H9 (cell line): ENCODE data around the gene FBN2. TPM values are rescaled to one million over a fixed set of nuclear protein-coding genes. Genes with fewer than 3 reads are reported as not detected.

Source experiments
- DNase-seq: peaks from one replicate; pipeline ENCODE4 v3.0.0-alpha.2; 2017
- H2AFZ ChIP-seq: one replicate; pipeline ENCODE4 v1.6.1; 2013; ENCODE audit warnings: mild to moderate bottlenecking, low read length, control low read depth, moderate library complexity
- H2AK5ac ChIP-seq: 2 replicates; pipeline ENCODE4 v1.6.1; 2013; ENCODE audit warnings: low read length, control low read depth, mixed read lengths; ENCODE audit not compliant: insufficient read length
- H2BK120ac ChIP-seq: one replicate; pipeline ENCODE4 v1.6.1; 2013; ENCODE audit warnings: low read depth, mild to moderate bottlenecking, low read length, control low read depth, inconsistent platforms; ENCODE audit not compliant: poor library complexity, severe bottlenecking
- H2BK12ac ChIP-seq: 2 replicates; pipeline ENCODE4 v1.6.1; 2013; ENCODE audit warnings: low read length, control low read depth, mixed read lengths, low read depth; ENCODE audit not compliant: insufficient read length
- H2BK15ac ChIP-seq: 2 replicates; pipeline ENCODE4 v1.6.1; 2013; ENCODE audit warnings: low read depth, low read length, control low read depth
- H2BK20ac ChIP-seq: one replicate; pipeline ENCODE4 v1.6.1; 2013; ENCODE audit warnings: low read depth, mild to moderate bottlenecking, low read length, control low read depth, inconsistent platforms; ENCODE audit not compliant: poor library complexity, severe bottlenecking
- H2BK5ac ChIP-seq: 2 replicates; pipeline ENCODE4 v1.6.1; 2013; ENCODE audit warnings: low read length, control low read depth, mixed read lengths; ENCODE audit not compliant: insufficient read length
- H3K14ac ChIP-seq: 2 replicates; pipeline ENCODE4 v1.6.1; 2013; ENCODE audit warnings: low read length, control low read depth; ENCODE audit not compliant: insufficient read depth
- H3K18ac ChIP-seq: 2 replicates; pipeline ENCODE4 v1.6.1; 2013; ENCODE audit warnings: low read depth, mild to moderate bottlenecking, mixed read lengths, low read length, control low read depth; ENCODE audit not compliant: insufficient read length
- H3K23ac ChIP-seq: 2 replicates; pipeline ENCODE4 v1.6.1; 2013; ENCODE audit warnings: low read length, control low read depth, mixed read lengths, low read depth; ENCODE audit not compliant: insufficient read length
- H3K23me2 ChIP-seq: 2 replicates; pipeline ENCODE4 v1.6.1; 2013; ENCODE audit warnings: low read depth, mild to moderate bottlenecking, mixed read lengths, low read length, control low read depth; ENCODE audit not compliant: insufficient read length, poor library complexity, severe bottlenecking
- H3K27ac ChIP-seq: 2 replicates; pipeline ENCODE4 v1.5.1; 2013; ENCODE audit warnings: low read length, control low read depth, mixed read lengths, low read depth; ENCODE audit not compliant: insufficient read length
- H3K27me3 ChIP-seq: 2 replicates; pipeline ENCODE4 v1.6.1; 2013; ENCODE audit warnings: low read length, control low read depth, inconsistent platforms; ENCODE audit not compliant: insufficient read depth
- H3K4ac ChIP-seq: 2 replicates; pipeline ENCODE4 v1.6.1; 2013; ENCODE audit warnings: low read depth, mild to moderate bottlenecking, control low read depth, inconsistent platforms, low read length, moderate library complexity
- H3K4me1 ChIP-seq: 2 replicates; pipeline ENCODE4 v1.6.1; 2013; ENCODE audit warnings: low read length, control low read depth, inconsistent platforms; ENCODE audit not compliant: insufficient read depth
- H3K4me2 ChIP-seq: 2 replicates; pipeline ENCODE4 v1.6.1; 2013; ENCODE audit warnings: low read length, control low read depth, mixed read lengths; ENCODE audit not compliant: insufficient read length, insufficient read depth
- H3K56ac ChIP-seq: 2 replicates; pipeline ENCODE4 v1.6.1; 2013; ENCODE audit warnings: low read depth, mild to moderate bottlenecking, mixed read lengths, low read length, control low read depth; ENCODE audit not compliant: insufficient read length
- H3K79me1 ChIP-seq: 2 replicates; pipeline ENCODE4 v1.6.1; 2013; ENCODE audit warnings: low read depth, mild to moderate bottlenecking, moderate library complexity, low read length, control low read depth, inconsistent platforms; ENCODE audit not compliant: insufficient read depth, poor library complexity, severe bottlenecking
- H3K79me2 ChIP-seq: 2 replicates; pipeline ENCODE4 v1.6.1; 2013; ENCODE audit warnings: low read length, control low read depth, inconsistent platforms; ENCODE audit not compliant: insufficient read depth
- H3K9ac ChIP-seq: 2 replicates; pipeline ENCODE4 v1.6.1; 2013; ENCODE audit warnings: low read length, control low read depth, mixed read lengths; ENCODE audit not compliant: insufficient read length; ENCODE audit errors: extremely low read depth
- H3K9me3 ChIP-seq: one replicate; pipeline ENCODE4 v1.6.1; 2013; ENCODE audit warnings: low read depth, low read length, inconsistent platforms; ENCODE audit not compliant: control insufficient read depth
- H3T11ph ChIP-seq: one replicate; pipeline ENCODE4 v1.6.1; 2013; ENCODE audit warnings: mild to moderate bottlenecking, low read length, control low read depth, inconsistent platforms
- H4K20me1 ChIP-seq: one replicate; pipeline ENCODE4 v1.6.1; 2013; ENCODE audit not compliant: control insufficient read depth, insufficient read length, insufficient read depth
- H4K5ac ChIP-seq: 2 replicates; pipeline ENCODE4 v1.6.1; 2013; ENCODE audit warnings: low read depth, mild to moderate bottlenecking, mixed read lengths, low read length, control low read depth; ENCODE audit not compliant: insufficient read length
- H4K8ac ChIP-seq: replicated peaks from 2 replicates; pipeline ENCODE4 v1.6.1; 2013; ENCODE audit warnings: low read length, control low read depth, mixed read lengths, low read depth; ENCODE audit not compliant: insufficient read length
- H4K91ac ChIP-seq: 2 replicates; pipeline ENCODE4 v1.6.1; 2013; ENCODE audit warnings: low read depth, mild to moderate bottlenecking, moderate library complexity, mixed read lengths, low read length, control low read depth; ENCODE audit not compliant: insufficient read length
- H3K27ac Mint-ChIP-seq, 3 experiments: 2 replicates in 2 of 3; 3 replicates in 1 of 3; pipeline ENCODE4 v1.8.0; 2020 to 2021; ENCODE audit warnings: mixed read lengths in 3 of 3, mild to moderate bottlenecking in 1 of 3, moderate library complexity in 1 of 3
- H3K27me3 Mint-ChIP-seq: 2 replicates; pipeline ENCODE4 v1.8.0; 2021; ENCODE audit warnings: low read depth, mild to moderate bottlenecking, moderate library complexity, mixed read lengths
- H3K36me3 Mint-ChIP-seq, 3 experiments: 2 replicates in 2 of 3; 3 replicates in 1 of 3; pipeline ENCODE4 v1.8.0; 2020 to 2021; ENCODE audit warnings: low read depth in 3 of 3, mixed read lengths in 3 of 3; ENCODE audit not compliant: insufficient read depth in 1 of 3
- H3K4me1 Mint-ChIP-seq, 2 experiments: 2 replicates each; pipeline ENCODE4 v1.8.0; 2020; ENCODE audit warnings: mixed read lengths in 2 of 2
- H3K4me3 Mint-ChIP-seq, 2 experiments: 2 replicates in 1 of 2; 3 replicates in 1 of 2; pipeline ENCODE4 v1.8.0; 2020 to 2021; ENCODE audit warnings: mild to moderate bottlenecking in 2 of 2, mixed read lengths in 2 of 2, moderate library complexity in 1 of 2
- H3K9me3 Mint-ChIP-seq, 2 experiments: 2 replicates in 1 of 2; 3 replicates in 1 of 2; pipeline ENCODE4 v1.8.0; 2020; ENCODE audit warnings: mild to moderate bottlenecking in 2 of 2, mixed read lengths in 2 of 2, moderate library complexity in 1 of 2
- WGBS: extraction: QIAGEN DNeasy Blood & Tissue Kit; methylation state at CpG from one replicate; pipeline ENCODE4 v1.1.7; 2013; ENCODE audit warnings: missing lambda C conversion rate, low lambda C conversion rate, mixed read lengths; ENCODE audit not compliant: insufficient read length; ENCODE audit errors: extremely low coverage; 5-methylcytosine and 5-hydroxymethylcytosine counted together
- total RNA-seq: library from RNA; stranded (reverse); gene quantifications from 2 replicates; pipeline ENCODE4 v1.2.1, GENCODE V29; 2021
- TF ChIP-seq, protein P1 (sequence below): fragments of 200-600 bp; sonication (generic); conservative IDR thresholded peaks from 3 replicates; pipeline ENCODE4 v1.8.0; 2021; ENCODE audit warnings: antibody characterized with exemption, mild to moderate bottlenecking

Gene FBN2
- total RNA-seq, 1 experiment from 2014 or later, result 8.3 TPM

DNA sequence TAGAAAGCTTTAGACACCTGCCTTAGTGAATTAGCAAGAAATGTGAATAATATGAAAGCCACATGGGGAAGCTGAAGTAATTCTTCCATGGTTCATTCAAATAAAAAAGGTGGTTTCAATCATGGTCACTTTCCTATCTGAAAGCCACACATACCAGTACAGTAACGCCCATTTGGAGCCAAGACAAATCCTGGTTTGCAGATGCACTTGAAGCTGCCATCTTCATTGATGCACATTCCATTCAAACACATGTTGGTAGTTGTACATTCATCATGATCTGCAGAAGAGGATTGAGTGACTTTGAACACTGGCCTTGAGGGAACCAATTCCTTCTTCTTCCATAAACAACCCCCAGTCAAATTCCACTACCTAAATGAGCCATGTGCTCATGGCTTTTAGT is 161.5 kb downstream of the FBN2 start:
- Histone ChIP-seq H2BK12ac (no peak overlapping the region), H3K4ac (no peak overlapping the region), H3K27me3 (no peaks in the 10 kb centered on the region), H2AK5ac (no peak overlapping the region), H3K79me2 (no peaks in the 10 kb centered on the region), H2AFZ (no peak overlapping the region), H3K4me2 (no peak overlapping the region), H3T11ph (no peak overlapping the region), H4K91ac (no peak overlapping the region), H3K56ac (no peak overlapping the region), H2BK15ac (no peak overlapping the region), H3K4me1 (no peaks in the 10 kb centered on the region), H3K18ac (no peak overlapping the region), H2BK20ac (no peak overlapping the region), H4K8ac (no peak overlapping the region), H4K20me1 (no peaks in the 10 kb centered on the region), H3K23me2 (no peaks in the 10 kb centered on the region), H4K5ac (no peak overlapping the region), H3K27ac (no peak overlapping the region), H3K23ac (no peak overlapping the region), H3K79me1 (no peaks in the 10 kb centered on the region), H2BK120ac (no peak overlapping the region), H2BK5ac (no peak overlapping the region), H3K9me3 (no peaks in the 10 kb centered on the region), H3K14ac (no peak overlapping the region), H3K9ac (no peak overlapping the region)
- Mint-ChIP-seq H3K36me3 (no peaks in the 10 kb centered on the region), H3K4me3 (no peak overlapping the region), H3K27ac (no peak overlapping the region), H3K4me1 (peaks cover 0 to 5% of the 10 kb centered on the region in 2 experiments; a peak in 2 of 4 replicates), H3K27me3 (no peaks in the 10 kb centered on the region), H3K9me3 (no peaks in the 10 kb centered on the region)
- no peak for DNase-seq
- TF ChIP-seq, protein P1, sequence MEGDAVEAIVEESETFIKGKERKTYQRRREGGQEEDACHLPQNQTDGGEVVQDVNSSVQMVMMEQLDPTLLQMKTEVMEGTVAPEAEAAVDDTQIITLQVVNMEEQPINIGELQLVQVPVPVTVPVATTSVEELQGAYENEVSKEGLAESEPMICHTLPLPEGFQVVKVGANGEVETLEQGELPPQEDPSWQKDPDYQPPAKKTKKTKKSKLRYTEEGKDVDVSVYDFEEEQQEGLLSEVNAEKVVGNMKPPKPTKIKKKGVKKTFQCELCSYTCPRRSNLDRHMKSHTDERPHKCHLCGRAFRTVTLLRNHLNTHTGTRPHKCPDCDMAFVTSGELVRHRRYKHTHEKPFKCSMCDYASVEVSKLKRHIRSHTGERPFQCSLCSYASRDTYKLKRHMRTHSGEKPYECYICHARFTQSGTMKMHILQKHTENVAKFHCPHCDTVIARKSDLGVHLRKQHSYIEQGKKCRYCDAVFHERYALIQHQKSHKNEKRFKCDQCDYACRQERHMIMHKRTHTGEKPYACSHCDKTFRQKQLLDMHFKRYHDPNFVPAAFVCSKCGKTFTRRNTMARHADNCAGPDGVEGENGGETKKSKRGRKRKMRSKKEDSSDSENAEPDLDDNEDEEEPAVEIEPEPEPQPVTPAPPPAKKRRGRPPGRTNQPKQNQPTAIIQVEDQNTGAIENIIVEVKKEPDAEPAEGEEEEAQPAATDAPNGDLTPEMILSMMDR, result no peak
- no CpG with 5 or more reads among the region's 1 CpG for WGBS
